IPS-11a (cell line): ENCODE measurements around the gene KCNMB2.

Experiments
- H3K4me3 ChIP-seq: one replicate; pipeline ENCODE4 v1.5.1; 2013; ENCODE audit warnings: low read depth, low read length, control low read depth

The KCNMB2 gene

GRCh38 chr3:178634975-178635374 lies 98.7 kb downstream of the KCNMB2 start:
- no peak overlapping the region for H3K4me3 ChIP-seq

GRCh38 chr3:178637802-178638201 lies 101.6 kb downstream of the KCNMB2 start:
- H3K4me3 ChIP-seq: no peak overlapping the region

DNA sequence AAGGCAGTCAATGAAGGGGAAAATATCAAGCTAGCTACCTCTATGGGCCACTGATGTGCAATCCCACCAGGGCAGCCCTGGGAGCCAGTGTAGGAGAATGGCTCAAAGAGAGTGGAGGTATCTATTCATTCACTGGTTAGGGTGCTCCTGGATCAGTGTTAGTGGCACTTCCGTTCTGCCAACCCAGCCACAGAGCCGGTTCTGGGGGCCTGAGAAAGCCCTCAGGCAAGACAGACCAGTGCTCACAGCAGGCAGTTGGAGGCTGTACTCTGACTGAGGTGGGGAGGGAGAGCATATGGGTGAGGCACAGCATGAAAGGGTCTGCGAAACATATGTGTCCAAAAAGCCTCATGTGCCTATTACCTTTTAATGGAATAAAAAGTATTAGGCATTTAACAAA lies 109.3 kb downstream of the KCNMB2 start:
- H3K4me3 ChIP-seq: no peak overlapping the region

DNA sequence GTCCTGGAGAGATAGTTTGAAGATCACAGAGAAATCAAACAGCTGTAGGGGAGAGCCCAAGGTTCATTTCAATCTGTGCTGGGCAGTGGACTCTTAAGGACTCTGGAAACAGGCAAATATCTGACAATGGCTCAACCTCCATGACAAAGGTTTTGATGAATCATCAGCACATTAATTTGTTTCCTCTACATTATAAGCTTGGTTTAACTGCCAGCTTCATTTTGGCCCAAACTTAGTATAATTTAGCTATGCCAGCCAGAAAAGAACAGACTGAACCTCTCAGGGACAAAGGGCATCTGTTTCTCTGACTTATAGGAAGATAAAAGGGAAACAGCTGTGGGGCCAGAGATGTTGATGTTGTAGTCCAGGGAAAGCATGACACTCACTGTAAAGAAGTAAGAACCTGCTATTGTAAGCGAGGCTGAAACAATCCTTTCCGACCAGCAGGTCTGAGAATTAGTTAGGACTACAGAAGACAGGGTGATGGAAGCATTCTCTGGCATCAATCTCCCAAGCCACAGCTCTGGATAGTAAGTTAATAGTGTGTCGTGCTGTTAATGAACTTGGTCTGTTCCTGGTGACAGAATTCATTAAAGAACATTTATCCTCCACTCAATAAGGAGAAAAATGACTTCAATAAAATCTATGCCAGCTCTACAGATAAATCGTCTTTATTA lies 110.1 kb downstream of the KCNMB2 start:
- no peak overlapping the region for H3K4me3 ChIP-seq

DNA sequence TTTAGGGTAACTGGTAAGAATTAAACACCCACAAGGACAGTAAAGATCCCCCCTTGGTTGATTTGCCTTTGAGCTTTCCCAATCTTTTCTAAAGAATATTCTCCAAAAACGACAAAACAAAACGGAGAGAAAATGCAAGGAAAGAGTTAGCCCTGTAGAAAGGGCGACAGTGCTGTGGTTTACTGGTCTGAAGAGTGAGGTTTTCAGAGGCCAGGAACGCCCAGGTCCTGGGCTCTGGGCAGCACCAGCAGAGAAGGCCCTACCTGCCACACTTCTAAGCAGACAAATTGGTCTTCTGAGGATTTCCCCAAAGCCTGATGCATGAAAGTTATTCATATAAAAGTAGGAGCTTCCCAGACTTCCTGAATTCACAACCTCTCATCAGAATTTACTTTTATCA lies 119.3 kb downstream of the KCNMB2 start:
- no peak overlapping the region for H3K4me3 ChIP-seq

DNA sequence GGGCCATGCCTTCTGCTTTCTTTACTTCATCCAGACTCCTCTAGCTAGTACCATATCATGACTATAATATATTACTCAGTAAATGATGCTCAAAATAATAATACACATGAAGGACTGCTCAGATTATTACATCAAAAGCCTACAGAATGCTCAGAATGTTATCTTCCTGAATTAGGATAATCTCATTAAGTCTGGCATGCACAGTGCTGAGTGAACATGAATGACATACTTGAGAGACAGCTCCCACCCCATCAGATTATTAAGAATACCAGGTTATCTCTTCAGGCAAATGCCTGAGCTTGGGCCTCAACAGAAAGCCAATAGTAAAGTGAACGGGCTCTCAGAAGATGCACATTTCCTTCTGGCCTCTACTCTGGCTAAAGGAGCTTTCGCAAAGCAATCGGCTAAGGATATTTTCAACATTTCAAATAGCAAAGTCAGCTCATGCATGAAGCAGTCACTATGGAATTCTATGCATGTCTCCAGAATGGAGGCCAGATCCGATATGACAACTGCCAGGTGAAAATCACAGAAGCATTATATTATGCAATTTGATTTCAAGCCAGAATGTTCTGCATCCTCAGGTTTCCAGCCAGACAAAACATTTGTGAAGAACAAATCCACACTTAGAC lies 122.6 kb downstream of the KCNMB2 start:
- H3K4me3 ChIP-seq: no peak overlapping the region

DNA sequence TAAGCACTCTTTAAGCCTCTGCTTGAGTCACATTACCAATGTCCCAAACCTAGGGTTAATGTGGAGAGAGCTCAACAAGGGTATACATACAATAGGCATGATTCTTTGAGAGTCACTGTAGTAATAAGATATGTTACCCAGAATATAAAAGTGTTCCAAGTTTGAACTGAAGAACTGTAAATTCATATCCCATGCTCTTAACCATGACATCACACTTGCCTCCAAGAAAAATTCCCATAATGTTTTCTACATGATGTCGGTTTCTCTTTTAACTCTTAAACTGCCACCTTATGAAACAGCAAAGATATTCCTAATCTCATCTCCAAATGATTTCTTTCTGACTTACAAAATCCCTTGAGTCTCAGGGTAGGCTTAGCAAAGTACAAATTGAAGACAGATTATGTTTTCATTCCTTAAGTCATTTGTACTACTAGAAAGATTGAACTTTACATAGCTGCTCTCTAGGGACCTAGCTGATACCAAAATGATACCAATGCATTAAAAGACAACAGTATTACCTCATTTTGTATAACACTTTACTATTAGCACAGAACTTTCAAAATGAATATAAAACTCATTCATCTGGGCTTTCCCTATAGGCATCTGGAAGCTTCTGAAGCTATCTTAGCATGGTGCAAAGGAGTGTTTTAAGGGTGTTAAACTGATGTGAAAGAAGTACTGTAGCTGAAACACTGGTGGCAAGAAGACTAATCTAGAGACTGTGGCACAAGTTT lies 127.1 kb downstream of the KCNMB2 start:
- H3K4me3 ChIP-seq: no peak overlapping the region

GRCh38 chr3:178665747-178666146 lies 129.5 kb downstream of the KCNMB2 start:
- H3K4me3 ChIP-seq: no peak overlapping the region

GRCh38 chr3:178669022-178669601 lies 132.9 kb downstream of the KCNMB2 start:
- H3K4me3 ChIP-seq: no peak overlapping the region

GRCh38 chr3:178669758-178670157 lies 133.5 kb downstream of the KCNMB2 start:
- no peak overlapping the region for H3K4me3 ChIP-seq

- H3K4me3 ChIP-seq: no peak overlapping the region
Observed at GRCh38 chr3:178671377-178671776, 135.1 kb downstream of the KCNMB2 start.

GRCh38 chr3:178671791-178672190 lies 135.6 kb downstream of the KCNMB2 start:
- no peak overlapping the region for H3K4me3 ChIP-seq

- H3K4me3 ChIP-seq: no peak overlapping the region
Observed at GRCh38 chr3:178672275-178672674, 136.0 kb downstream of the KCNMB2 start.

DNA sequence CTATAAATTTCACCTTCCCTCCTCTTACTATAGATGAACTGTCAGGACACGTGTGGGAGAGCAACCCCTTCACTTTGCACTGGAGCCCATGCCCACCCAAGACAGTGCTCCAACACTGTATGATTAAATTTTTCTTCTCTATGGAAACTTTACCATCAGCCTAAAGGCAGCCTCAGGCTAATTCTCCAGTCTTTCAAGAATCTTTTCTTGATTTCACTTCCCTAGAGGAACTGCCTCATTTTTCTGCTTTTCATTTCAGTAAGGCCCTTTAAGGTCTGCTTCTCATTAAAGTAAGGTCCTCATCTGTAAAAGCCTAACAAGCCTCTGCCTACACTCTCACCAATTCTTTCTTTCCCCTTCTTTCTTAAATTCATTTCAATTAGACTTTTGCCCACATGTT lies 137.3 kb downstream of the KCNMB2 start:
- no peak overlapping the region for H3K4me3 ChIP-seq

DNA sequence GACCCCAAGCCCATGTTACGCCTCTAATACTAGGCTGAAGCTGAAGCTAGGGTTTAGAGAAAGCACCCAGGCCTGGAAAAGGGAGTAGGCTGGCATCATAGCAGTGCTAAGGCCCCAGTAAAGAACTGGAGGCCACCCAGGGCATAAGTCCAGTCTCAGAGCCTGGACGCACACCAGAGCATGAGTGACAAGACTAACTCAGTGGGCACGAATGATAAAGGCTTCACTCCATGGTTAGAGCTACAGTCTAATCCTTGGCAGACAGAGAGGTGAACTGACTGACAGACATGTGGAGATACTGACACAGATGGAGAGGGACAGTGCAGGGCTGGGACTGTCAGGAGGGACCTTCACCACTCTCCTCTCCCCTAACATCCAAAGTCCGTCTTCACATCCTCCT lies 139.8 kb downstream of the KCNMB2 start:
- H3K4me3 ChIP-seq: no peak overlapping the region

- H3K4me3 ChIP-seq: no peak overlapping the region
Observed at GRCh38 chr3:178676942-178677790, 140.9 kb downstream of the KCNMB2 start.

DNA sequence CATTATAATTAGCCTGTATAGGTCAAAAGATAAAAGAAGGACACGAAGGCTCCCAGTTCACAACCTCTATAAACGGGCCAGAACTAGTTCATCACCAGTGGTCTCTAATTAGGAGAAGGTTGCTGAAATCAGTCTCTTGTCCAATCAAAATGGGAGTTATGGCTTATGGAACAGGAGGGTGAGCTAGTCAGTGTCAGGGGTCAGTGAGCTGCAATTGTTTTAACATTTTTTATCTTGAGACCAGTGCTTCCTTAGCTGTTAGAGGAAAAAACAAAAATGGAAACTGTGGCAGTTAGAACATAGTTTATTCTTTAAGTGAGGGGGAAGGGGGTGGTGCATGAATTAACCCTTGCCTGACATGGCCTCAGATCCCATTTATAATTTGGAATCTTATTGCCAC lies 141.7 kb downstream of the KCNMB2 start:
- H3K4me3 ChIP-seq: no peak overlapping the region

DNA sequence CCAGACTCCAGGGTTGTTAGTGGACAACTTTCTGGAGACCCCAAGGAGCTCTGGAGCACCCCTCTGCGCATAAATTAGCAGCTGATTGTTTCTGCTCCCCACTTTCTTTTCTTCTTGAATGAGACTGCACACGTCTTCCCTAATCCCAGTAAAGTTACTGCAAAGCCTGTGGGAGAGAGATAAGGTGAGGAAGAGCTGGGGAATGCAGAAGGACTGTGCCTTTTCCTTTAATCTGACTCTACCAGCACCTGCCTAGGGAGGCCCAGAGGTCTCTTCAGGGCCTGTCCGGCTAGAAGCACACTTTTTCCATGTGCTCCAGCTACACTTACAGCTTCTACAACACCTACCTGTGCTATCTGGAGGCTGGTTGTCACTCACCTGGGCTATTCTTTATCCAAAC lies 143.8 kb downstream of the KCNMB2 start:
- no peak overlapping the region for H3K4me3 ChIP-seq

DNA sequence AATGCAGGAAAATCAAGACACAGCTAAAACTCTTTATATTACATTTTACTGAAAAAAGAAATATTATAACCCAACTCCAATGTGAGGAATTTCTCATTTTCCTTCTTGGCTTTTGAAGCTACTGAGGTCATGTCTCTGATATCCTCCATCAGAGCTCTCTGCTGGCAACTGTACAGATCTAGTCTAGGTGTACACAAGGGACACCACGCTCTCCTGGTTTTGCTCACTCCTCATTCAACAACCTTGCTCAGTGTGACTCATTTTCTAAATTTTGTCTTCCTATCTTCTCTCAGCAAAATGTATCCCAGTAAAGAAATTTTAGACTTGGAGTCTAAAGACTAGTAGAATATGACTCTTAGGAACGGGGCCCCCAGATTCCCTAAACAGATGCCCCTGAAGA lies 144.3 kb downstream of the KCNMB2 start:
- no peak overlapping the region for H3K4me3 ChIP-seq

- no peak overlapping the region for H3K4me3 ChIP-seq
Observed at GRCh38 chr3:178684881-178685590, 148.8 kb downstream of the KCNMB2 start.
